ENCODE data around the gene RPLP2. TPM values are rescaled to one million over a fixed set of nuclear protein-coding genes. Genes with fewer than 3 reads are reported as not detected.

Gene RPLP2
- total and polyA plus RNA-seq, 2 of the 4 experiments (the other 2 are of a cell fraction) = 59.9 to 1,897 TPM

GRCh38 chr11:843086-843734, 33.4 kb downstream of the RPLP2 start:
- intact Hi-C loops (cut with micrococcal nuclease) = loop anchor here (10.0 kb wide), 1 partner anchor 212 kb away; no protein-coding TSS in a partner anchor
- peak overlapping the region; percentile 96 for H4K91ac ChIP-seq (ENCODE audit: insufficient read depth, low read depth, low read length)
- DNase-seq (no peak), ATAC-seq (ENCODE audit: low read depth) (no peak)
- peak overlapping the region; percentile 99 for H2AK9ac ChIP-seq (replicated peaks; ENCODE audit: low read depth, low read length, poor library complexity)
- peak overlapping the region; percentile 100 for H2BK5ac ChIP-seq (ENCODE audit: low read depth, low read length, poor library complexity, severe bottlenecking)
- H4K20me1 ChIP-seq (ENCODE audit: insufficient read depth, low read length) = peaks cover 49% of the 10 kb centered on the region
- peaks cover 19% of the 10 kb centered on the region for H3K9me1 ChIP-seq (ENCODE audit: insufficient read depth, low read length)
- peak overlapping the region; percentile 92 for H3K56ac ChIP-seq (ENCODE audit: extremely low read depth, insufficient read depth, low read length)
- H4K8ac ChIP-seq (ENCODE audit: low read depth in 2 of 2, low read length in 2 of 2) = peak overlapping the region; percentile 77 to 91
- H3K4ac ChIP-seq (ENCODE audit: low read depth, low read length) = peak overlapping the region; percentile 96
- in situ Hi-C loops (cut with MboI; ENCODE audit: low sequenced_read_pairs) = no loop called here
- H2BK15ac ChIP-seq (ENCODE audit: low read depth, low read length) = 0 out of 3 replicates have a peak overlapping the region, but pooled peaks have one; percentile 35
- dilution Hi-C loops (cut with HindIII; ENCODE audit: low sequenced_read_pairs, unreplicated experiment) = no loop called here
- no TSS peak for BruUV-seq (replicated peaks)
- peak overlapping the region; percentile 97 for H2AK5ac ChIP-seq (ENCODE audit: low read depth, low read length)
- peaks cover 35% of the 10 kb centered on the region for H3K4me1 ChIP-seq (ENCODE audit: control insufficient read depth, insufficient read depth, low read length)
- TF ChIP-seq SMC3 (IDR thresholded peaks at IDR 0.05; ENCODE audit: low read depth, low read length) = no peak
- 0 out of 2 replicates have a peak, but pooled peaks have one; percentile 28 for TF ChIP-seq POLR2A (IDR thresholded peaks at IDR 0.05; ENCODE audit: low read depth, low read length)
- no peak for TF ChIP-seq MAZ (IDR thresholded peaks at IDR 0.05; ENCODE audit: borderline replicate concordance, low read depth, low read length)
- peak overlapping the region; percentile 80 for H3K9ac ChIP-seq (ENCODE audit: low read depth, low read length)
- peak overlapping the region; percentile 65 for H3K23ac ChIP-seq (ENCODE audit: low read depth, low read length)
- H3K4me3 ChIP-seq (ENCODE audit: insufficient read depth, low read depth, low read length) = peak overlapping the region; percentile 98
- H2BK20ac ChIP-seq (ENCODE audit: low read depth, low read length) = no peak overlapping the region
- H3K79me1 ChIP-seq (ENCODE audit: low read depth in 1 of 2, low read length in 2 of 2) = peaks cover 20 to 70% of the 10 kb centered on the region in 2 experiments; a peak in 3 of 4 replicates
- H3K18ac ChIP-seq (ENCODE audit: low read depth, low read length) = peak overlapping the region; percentile 88
- no peaks in the 10 kb centered on the region for H3K9me3 ChIP-seq (ENCODE audit: control insufficient read depth, insufficient read depth, low read length)
- peak overlapping the region; percentile 95 for H2BK120ac ChIP-seq (ENCODE audit: low read depth, low read length)
- 0% methylated on average over 34 of the region's 53 CpGs; no CpG with 5 or more reads in 1 of the 2 experiments for WGBS, 2 experiments (ENCODE audit: extremely low coverage in 2 of 2, insufficient read length in 1 of 2)
- H3K14ac ChIP-seq (replicated peaks; ENCODE audit: low read depth, low read length) = peak overlapping the region; percentile 80
- H3K27ac ChIP-seq (ENCODE audit: insufficient read depth, low read length) = peak overlapping the region; percentile 98
- ChIA-PET POLR2A (ENCODE audit: unreplicated experiment) (interaction anchor here (0.6 to 1.0 kb wide), 2 partner anchors 9 to 10 kb away, joined by 3 to 4 read pairs; partner anchors contain the start of gene CD151), CTCF (interaction anchor here (0.9 kb wide), 1 partner anchor 8 kb away, joined by 3 read pairs; no protein-coding TSS in a partner anchor)
- H2AFZ ChIP-seq (replicated peaks; ENCODE audit: low read length, poor library complexity) = peak overlapping the region; percentile 69
- H3K36me3 ChIP-seq (ENCODE audit: control insufficient read depth, insufficient read depth, low read length) = peaks cover 31% of the 10 kb centered on the region
- peak overlapping the region; percentile 85 for H4K5ac ChIP-seq (ENCODE audit: low read depth, low read length)
- H3K4me2 ChIP-seq (ENCODE audit: low read depth, low read length) = peak overlapping the region; percentile 82
- no peaks in the 10 kb centered on the region for H3K27me3 ChIP-seq (ENCODE audit: control insufficient read depth, insufficient read depth, low read length)
